ENCODE measurements around the gene CYP26A1. TPM values are rescaled to one million over a fixed set of nuclear protein-coding genes. Genes with fewer than 3 reads are reported as not detected.

The CYP26A1 gene
- total and polyA plus RNA-seq, 9 donors, result 0.22 TPM; not detected in 8

GRCh38 chr10:93086289-93086688 lies 12.6 kb downstream of the CYP26A1 start:
- DNase-seq, result no peak
- intact Hi-C loops (cut with DNase I), result loop anchor here in 2 of 4 donors (10.0 kb wide), 2 partner anchors 199 to 269 kb away; no protein-coding TSS in a partner anchor
- Histone ChIP-seq H3K27me3 (no peaks in the 10 kb centered on the region), H3K27ac (no peak overlapping the region), H3K9me3 (no peaks in the 10 kb centered on the region), H3K36me3 (no peaks in the 10 kb centered on the region), H3K4me1 (ENCODE audit: insufficient read depth) (no peaks in the 10 kb centered on the region), H3K4me3 (no peak overlapping the region)
- WGBS, 3 donors, result 93% methylated on average over 6 of the region's 6 CpGs
- TF ChIP-seq CTCF (IDR thresholded peaks at IDR 0.05) (no peak), POLR2A (IDR thresholded peaks at IDR 0.05) (no peak), EP300 (IDR thresholded peaks at IDR 0.05) (no peak)

- TF ChIP-seq EP300 (IDR thresholded peaks at IDR 0.05) (no peak), POLR2A (IDR thresholded peaks at IDR 0.05) (no peak)
- intact Hi-C loops (cut with DNase I), result loop anchor here in 2 of 4 donors (10.0 kb wide), 2 partner anchors 197 to 267 kb away; no protein-coding TSS in a partner anchor
- H3K4me1 ChIP-seq (ENCODE audit: insufficient read depth), result no peaks in the 10 kb centered on the region
- H3K4me3 ChIP-seq, result no peak overlapping the region
- DNase-seq, result no peak
- H3K9me3 ChIP-seq, result no peaks in the 10 kb centered on the region
- WGBS, 3 donors, result 24 to 35% (median 27%) methylated on average over 3 of the region's 3 CpGs
- H3K27me3 ChIP-seq, result no peaks in the 10 kb centered on the region
- no peaks in the 10 kb centered on the region for H3K36me3 ChIP-seq
- H3K27ac ChIP-seq, result no peak overlapping the region
Observed at GRCh38 chr10:93087846-93088245, 14.2 kb downstream of the CYP26A1 start.

- DNase-seq, result no peak
- no peak overlapping the region for H3K27ac ChIP-seq
- no peak for TF ChIP-seq EP300 (IDR thresholded peaks at IDR 0.05)
- no peak for TF ChIP-seq POLR2A (IDR thresholded peaks at IDR 0.05)
- TF ChIP-seq CTCF (IDR thresholded peaks at IDR 0.05), result no peak
- H3K4me1 ChIP-seq (ENCODE audit: insufficient read depth), result no peaks in the 10 kb centered on the region
- WGBS, 3 donors, result 54 to 64% (median 61%) methylated on average over 4 of the region's 4 CpGs
- H3K9me3 ChIP-seq, result no peaks in the 10 kb centered on the region
- no peaks in the 10 kb centered on the region for H3K27me3 ChIP-seq
- no peak overlapping the region for H3K4me3 ChIP-seq
- intact Hi-C loops (cut with DNase I), result loop anchor here in 2 of 4 donors (10.0 kb wide), 2 partner anchors 196 to 266 kb away; no protein-coding TSS in a partner anchor
- H3K36me3 ChIP-seq, result no peaks in the 10 kb centered on the region
Observed at GRCh38 chr10:93088466-93088865, 14.8 kb downstream of the CYP26A1 start.

GRCh38 chr10:93090619-93091018 lies 16.9 kb downstream of the CYP26A1 start:
- no peak for TF ChIP-seq EP300 (IDR thresholded peaks at IDR 0.05)
- no peak for TF ChIP-seq POLR2A (IDR thresholded peaks at IDR 0.05)
- no peak for TF ChIP-seq CTCF (IDR thresholded peaks at IDR 0.05)

GRCh38 chr10:93091960-93092359 lies 18.3 kb downstream of the CYP26A1 start:
- Histone ChIP-seq H3K9me3 (no peaks in the 10 kb centered on the region), H3K27me3 (no peaks in the 10 kb centered on the region), H3K4me3 (no peak overlapping the region), H3K27ac (no peak overlapping the region), H3K36me3 (no peaks in the 10 kb centered on the region), H3K4me1 (ENCODE audit: insufficient read depth) (no peaks in the 10 kb centered on the region)
- 94 to 96% (median 96%) methylated on average over 3 of the region's 3 CpGs for WGBS, 3 donors
- intact Hi-C loops (cut with DNase I), result no loop called here
- TF ChIP-seq EP300 (IDR thresholded peaks at IDR 0.05) (no peak), CTCF (IDR thresholded peaks at IDR 0.05) (no peak), POLR2A (IDR thresholded peaks at IDR 0.05) (no peak)
- DNase-seq, result no peak

More at GRCh38 chr10:93090619-93091018, 16.9 kb downstream of the CYP26A1 start:
- Histone ChIP-seq H3K27ac (no peak overlapping the region), H3K4me3 (no peak overlapping the region), H3K9me3 (no peaks in the 10 kb centered on the region), H3K36me3 (no peaks in the 10 kb centered on the region), H3K4me1 (ENCODE audit: insufficient read depth) (no peaks in the 10 kb centered on the region), H3K27me3 (no peaks in the 10 kb centered on the region)
- intact Hi-C loops (cut with DNase I), result no loop called here
- WGBS, 3 donors, result 83 to 88% (median 87%) methylated on average over 2 of the region's 2 CpGs
- DNase-seq, result no peak

All from ovary (tissue), 9 donors.